Body of pancreas (tissue), 4 donors: ENCODE data around the gene CYTH3. TPM values are rescaled to one million over a fixed set of nuclear protein-coding genes. Genes with fewer than 3 reads are reported as not detected.
A peak's percentile ranks its signal among the peaks of the same experiment; 100 is the strongest.

Source experiments
- ATAC-seq: fragments of 150-250 bp; one replicate; pipeline ENCODE4 v1.9.1; 2016
- DNase-seq, 4 donors: peaks; one replicate each; pipeline ENCODE4 v3.0.0-alpha.2; 2019
- H3K27ac ChIP-seq, 4 donors: fragments of 200-600 bp; sonication (generic); 1 replicate in 3 of 4; 2 replicates in 1 of 4; pipeline versions ENCODE4 v1.5.1 to v1.6.1; 2016 to 2019; ENCODE audit warnings: mild to moderate bottlenecking in 1 of 4, mixed read lengths in 1 of 4, moderate library complexity in 1 of 4
- H3K27me3 ChIP-seq, 2 donors: fragments of 200-600 bp; sonication (generic); one replicate each; pipeline ENCODE4 v1.6.0; 2016; ENCODE audit warnings: mild to moderate bottlenecking in 1 of 2
- H3K36me3 ChIP-seq, 2 donors: fragments of 200-600 bp; sonication (generic); replicated peaks in 1 of 2; 2 replicates each; pipeline ENCODE4 v1.5.1; 2016; ENCODE audit warnings: low read depth in 2 of 2; ENCODE audit not compliant: insufficient read depth in 1 of 2
- H3K4me1 ChIP-seq: fragments of 200-600 bp; sonication (generic); one replicate; pipeline ENCODE4 v1.6.0; 2016
- H3K4me3 ChIP-seq, 2 donors: fragments of 200-600 bp; sonication (generic); 1 replicate in 1 of 2; 2 replicates in 1 of 2; pipeline ENCODE4 v1.5.1; 2016 to 2019
- H3K9me3 ChIP-seq, 3 donors: fragments of 200-600 bp; sonication (generic); 1 replicate in 2 of 3; 2 replicates in 1 of 3; pipeline ENCODE4 v1.5.1; 2016
- POLR2A ChIP-seq, 3 donors: fragments of 450-650 bp; IDR thresholded peaks; one replicate each; pipeline ENCODE4 v1.6.1; 2016; ENCODE audit warnings: antibody characterized with exemption in 3 of 3, mild to moderate bottlenecking in 2 of 3
- whole genome bisulfite sequencing, 2 donors: methylation state at CpG; one replicate each; pipeline ENCODE4 v1.1.5; 2017; 5-methylcytosine and 5-hydroxymethylcytosine counted together
- intact Hi-C: fragments of 100-400 bp; cut with DNase I; formaldehyde crosslinking; loops from one replicate; pipeline ENCODE4 v1.15.1; 2023
- total RNA-seq, 2 donors: library from RNA; depleted of rRNA; stranded (reverse); fragments of >200 nt; gene quantifications; one replicate each; pipeline ENCODE4 v1.1.0, GENCODE V29; 2016
- TF ChIP-seq, protein P1 (sequence below), 7 experiments: fragments of 450-650 bp in 4 of 7; fragments of 200-600 bp in 3 of 7; sonication (generic) in 3 of 7; IDR thresholded peaks; one replicate each; pipeline ENCODE4 v1.5.1; 2016 to 2019; ENCODE audit warnings: antibody characterized with exemption in 7 of 7

Gene CYTH3
- total RNA-seq, 2 donors from 2014 or later, result 14.0 to 18.8 TPM

DNA sequence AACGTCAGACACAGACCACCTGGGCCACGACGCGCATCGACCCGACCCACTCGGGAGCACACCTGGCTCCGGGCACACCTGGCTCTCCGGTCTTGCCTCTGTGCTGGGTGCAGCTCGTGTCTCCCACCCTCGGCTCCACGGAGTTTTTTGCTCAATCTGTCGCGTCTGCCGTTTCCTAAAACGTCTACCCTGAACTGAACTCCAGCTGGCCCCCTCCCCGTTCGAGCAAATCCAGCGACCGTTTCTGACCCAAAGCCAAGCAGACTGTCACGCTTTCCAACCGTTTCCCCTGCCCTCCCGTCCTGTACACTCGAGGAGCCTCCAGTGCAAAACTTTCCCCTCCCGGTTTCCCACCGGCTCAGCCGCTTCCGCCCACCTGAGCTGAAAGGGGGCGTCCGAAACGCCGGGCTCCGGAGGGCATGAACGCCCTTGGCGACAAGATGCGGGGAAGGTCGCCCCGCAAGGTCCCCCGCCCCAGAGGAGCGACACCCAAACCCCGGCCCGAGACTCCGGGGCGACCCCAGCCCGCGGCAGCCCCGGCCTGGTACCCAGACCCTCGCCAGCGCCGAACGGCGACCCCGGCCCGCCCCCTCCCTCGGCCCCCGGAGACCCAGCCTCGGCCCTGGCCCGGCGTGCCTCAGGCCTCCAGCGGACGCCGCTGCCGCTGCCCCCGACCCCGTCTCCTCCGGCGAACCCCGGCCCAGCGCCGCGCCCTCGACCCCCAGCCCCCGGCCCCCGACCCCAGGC lies 557 bp downstream of the CYTH3 start:
- Histone ChIP-seq H3K27me3 (no peaks in the 10 kb centered on the region), H3K27ac (peak overlapping the region in 3 of 4 donors; percentile 41 to 56 (median 50)), H3K4me1 (peaks cover 38% of the 10 kb centered on the region), H3K9me3 (no peaks in the 10 kb centered on the region), H3K36me3 (no peaks in the 10 kb centered on the region), H3K4me3 (peak overlapping the region; percentile 20 to 62)
- DNase-seq (peak; percentile 22 to 31 (median 28)), ATAC-seq (peak; percentile 20)
- intact Hi-C loops, result no loop called here
- TF ChIP-seq, protein P1, sequence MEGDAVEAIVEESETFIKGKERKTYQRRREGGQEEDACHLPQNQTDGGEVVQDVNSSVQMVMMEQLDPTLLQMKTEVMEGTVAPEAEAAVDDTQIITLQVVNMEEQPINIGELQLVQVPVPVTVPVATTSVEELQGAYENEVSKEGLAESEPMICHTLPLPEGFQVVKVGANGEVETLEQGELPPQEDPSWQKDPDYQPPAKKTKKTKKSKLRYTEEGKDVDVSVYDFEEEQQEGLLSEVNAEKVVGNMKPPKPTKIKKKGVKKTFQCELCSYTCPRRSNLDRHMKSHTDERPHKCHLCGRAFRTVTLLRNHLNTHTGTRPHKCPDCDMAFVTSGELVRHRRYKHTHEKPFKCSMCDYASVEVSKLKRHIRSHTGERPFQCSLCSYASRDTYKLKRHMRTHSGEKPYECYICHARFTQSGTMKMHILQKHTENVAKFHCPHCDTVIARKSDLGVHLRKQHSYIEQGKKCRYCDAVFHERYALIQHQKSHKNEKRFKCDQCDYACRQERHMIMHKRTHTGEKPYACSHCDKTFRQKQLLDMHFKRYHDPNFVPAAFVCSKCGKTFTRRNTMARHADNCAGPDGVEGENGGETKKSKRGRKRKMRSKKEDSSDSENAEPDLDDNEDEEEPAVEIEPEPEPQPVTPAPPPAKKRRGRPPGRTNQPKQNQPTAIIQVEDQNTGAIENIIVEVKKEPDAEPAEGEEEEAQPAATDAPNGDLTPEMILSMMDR (IDR thresholded peaks at IDR 0.05), result no peak
- TF ChIP-seq POLR2A (IDR thresholded peaks at IDR 0.05), result no peak
- WGBS, 2 donors, result 0% methylated on average over 16 to 47 of the region's 74 CpGs

DNA sequence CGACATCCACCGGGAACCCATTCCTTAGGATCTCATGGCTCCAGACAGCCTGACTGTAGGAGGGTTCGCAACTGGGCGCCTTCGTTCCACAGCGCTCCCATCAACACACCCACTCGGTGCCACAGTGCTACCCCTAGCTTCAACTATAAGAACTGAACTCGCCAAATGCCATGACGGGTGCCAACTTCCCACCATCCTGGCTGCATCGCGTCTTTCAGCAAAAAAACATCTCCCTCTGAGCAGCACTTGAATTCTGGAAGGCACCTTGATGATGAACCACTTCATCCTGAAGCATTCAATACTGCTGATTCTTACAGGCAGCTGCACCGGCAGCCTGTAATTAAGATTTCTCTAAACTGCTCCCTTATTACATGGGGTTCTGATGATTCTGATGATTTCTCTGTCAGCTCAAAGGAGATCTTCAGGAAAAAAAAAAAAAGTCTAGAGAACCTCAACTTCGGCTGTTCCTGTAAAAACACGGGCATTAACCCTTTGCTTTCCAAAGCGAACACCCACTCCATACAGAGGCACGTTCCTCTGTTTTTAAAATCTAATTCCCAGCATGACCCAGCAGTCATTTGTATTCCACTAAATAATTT lies 1.3 kb downstream of the CYTH3 start:
- intact Hi-C loops, result no loop called here
- DNase-seq (peak; percentile 44 to 67 (median 56)), ATAC-seq (peak; percentile 53)
- Histone ChIP-seq H3K36me3 (no peaks in the 10 kb centered on the region), H3K27ac (peak overlapping the region in 3 of 4 donors; percentile 41 to 56 (median 50)), H3K27me3 (no peaks in the 10 kb centered on the region), H3K4me1 (peaks cover 38% of the 10 kb centered on the region), H3K4me3 (peak overlapping the region; percentile 20 to 62), H3K9me3 (no peaks in the 10 kb centered on the region)
- TF ChIP-seq, protein P1 (IDR thresholded peaks at IDR 0.05), result peak in 6 of 7 experiments; percentile 27 to 55 (median 45)
- TF ChIP-seq POLR2A (IDR thresholded peaks at IDR 0.05), result no peak
- WGBS, 2 donors, result 1% methylated on average over 14 to 16 of the region's 16 CpGs

DNA sequence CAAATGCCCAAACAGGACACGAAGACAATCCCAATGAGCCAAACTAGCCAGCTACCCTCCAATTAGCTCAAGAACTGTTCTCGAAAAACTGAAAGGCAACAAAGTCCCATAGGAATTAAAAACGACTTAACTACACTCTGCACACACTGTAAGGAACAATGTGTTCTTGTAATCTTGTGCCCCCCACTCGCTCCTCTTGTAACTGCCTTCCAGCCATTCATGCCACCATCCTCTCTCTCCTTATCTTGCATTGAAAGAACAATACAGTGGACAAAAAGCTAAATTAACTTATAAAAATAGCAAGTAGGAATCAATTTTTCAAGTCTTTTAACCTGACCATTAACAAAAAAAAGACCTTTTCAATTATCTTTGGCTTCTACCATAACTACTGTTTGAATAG lies 2.9 kb downstream of the CYTH3 start:
- DNase-seq (no peak), ATAC-seq (no peak)
- no peak overlapping the region for H3K4me3 ChIP-seq
- H3K9me3 ChIP-seq, result no peaks in the 10 kb centered on the region
- no peaks in the 10 kb centered on the region for H3K36me3 ChIP-seq
- TF ChIP-seq, protein P1 (IDR thresholded peaks at IDR 0.05), result no peak
- no peak for TF ChIP-seq POLR2A (IDR thresholded peaks at IDR 0.05)
- intact Hi-C loops, result no loop called here
- peaks cover 38% of the 10 kb centered on the region for H3K4me1 ChIP-seq
- WGBS, 2 donors, result 66 to 77% methylated on average over 4 of the region's 4 CpGs
- H3K27me3 ChIP-seq, result no peaks in the 10 kb centered on the region
- no peak overlapping the region for H3K27ac ChIP-seq

DNA sequence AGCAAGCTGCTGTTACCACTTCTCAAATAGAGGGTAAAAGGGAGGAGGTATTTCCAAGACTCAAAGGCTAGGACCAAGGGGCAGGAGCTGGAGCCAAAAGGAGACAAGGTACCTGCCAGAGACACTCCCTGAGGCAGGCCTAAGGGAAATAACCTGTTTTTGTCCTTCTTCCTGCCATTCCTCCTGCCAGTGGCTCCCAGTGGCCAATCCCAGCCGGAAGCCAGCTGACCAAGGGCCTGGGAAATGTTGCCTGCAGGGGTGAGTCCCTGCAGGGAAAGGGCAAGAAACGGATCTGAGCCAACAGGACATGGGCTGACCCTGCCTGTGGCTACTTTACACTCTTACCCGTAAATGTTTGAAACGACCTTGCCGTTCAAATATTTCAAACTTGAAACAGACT lies 3.5 kb downstream of the CYTH3 start:
- Histone ChIP-seq H3K4me3 (no peak overlapping the region), H3K4me1 (peaks cover 38% of the 10 kb centered on the region), H3K27me3 (no peaks in the 10 kb centered on the region), H3K27ac (no peak overlapping the region), H3K36me3 (no peaks in the 10 kb centered on the region), H3K9me3 (no peaks in the 10 kb centered on the region)
- TF ChIP-seq POLR2A (IDR thresholded peaks at IDR 0.05), result no peak
- TF ChIP-seq, protein P1 (IDR thresholded peaks at IDR 0.05), result no peak
- intact Hi-C loops, result no loop called here
- DNase-seq (no peak), ATAC-seq (no peak)
- WGBS, 2 donors, result 49 to 50% methylated on average over 5 of the region's 5 CpGs
